ENCODE measurements around the gene PDE6C.

GRCh38 chr10:93712593-93712992, 100.3 kb downstream of the PDE6C start:
- TF ChIP-seq FOXP2 (optimal IDR thresholded peaks at IDR 0.05; ENCODE audit: borderline replicate concordance, extremely low read depth, extremely low read length, insufficient read depth) (no peak), REST (IDR thresholded peaks at IDR 0.05; ENCODE audit: insufficient read depth in 1 of 2, low read depth in 2 of 2, low read length in 2 of 2) (no peak), POLR2AphosphoS5 (IDR thresholded peaks at IDR 0.05; ENCODE audit: low read depth, low read length) (no peak), TAF1 (IDR thresholded peaks at IDR 0.05; ENCODE audit: borderline replicate concordance, insufficient read depth, low read length) (no peak)
